Thoracic aorta (tissue), 2 donors: ENCODE measurements around the gene ADARB2. TPM values are rescaled to one million over a fixed set of nuclear protein-coding genes. Genes with fewer than 3 reads are reported as not detected.

Source experiments
- ATAC-seq: fragments of 150-250 bp; one replicate; pipeline ENCODE4 v1.8.0; 2017; ENCODE audit warnings: low read depth; ENCODE audit not compliant: insufficient number of reproducible peaks, low FRiP score
- DNase-seq: peaks from one replicate; pipeline ENCODE4 v3.0.0-alpha.2; 2020; ENCODE audit warnings: low spot score
- H3K27ac ChIP-seq, 2 donors: fragments of 200-600 bp; sonication (generic); 1 replicate in 1 of 2; 2 replicates in 1 of 2; pipeline ENCODE4 v1.5.1; 2016; ENCODE audit warnings: mild to moderate bottlenecking in 2 of 2, moderate library complexity in 2 of 2
- H3K27me3 ChIP-seq: fragments of 200-600 bp; sonication (generic); replicated peaks from 2 replicates; pipeline ENCODE4 v1.6.0; 2016; ENCODE audit warnings: mild to moderate bottlenecking; ENCODE audit not compliant: insufficient read depth
- H3K36me3 ChIP-seq: fragments of 200-600 bp; sonication (generic); one replicate; pipeline ENCODE4 v1.5.1; 2016
- H3K4me1 ChIP-seq, 2 donors: fragments of 200-600 bp; sonication (generic); 1 replicate in 1 of 2; 2 replicates in 1 of 2; pipeline versions ENCODE4 v1.5.1 to v1.6.0; 2016; ENCODE audit warnings: low read depth in 2 of 2, mild to moderate bottlenecking in 1 of 2; ENCODE audit not compliant: control insufficient read depth in 1 of 2
- H3K4me3 ChIP-seq: fragments of 200-600 bp; sonication (generic); 2 replicates; pipeline ENCODE4 v1.5.1; 2016; ENCODE audit warnings: mild to moderate bottlenecking
- H3K9me3 ChIP-seq: fragments of 200-600 bp; sonication (generic); 2 replicates; pipeline ENCODE4 v1.5.1; 2016
- total RNA-seq, 2 donors: library from RNA; depleted of rRNA; stranded (reverse); fragments of >200 nt; gene quantifications; one replicate each; pipeline versions ENCODE4 v1.1.0 to v1.2.3, GENCODE V29; 2016
- TF ChIP-seq, protein P1 (sequence below): fragments of 200-600 bp; sonication (generic); IDR thresholded peaks from one replicate; pipeline ENCODE4 v1.5.1; 2019; ENCODE audit warnings: antibody characterized with exemption

ADARB2 gene
- total RNA-seq, 2 donors from 2014 or later = 0.71 to 3.1 TPM

DNA sequence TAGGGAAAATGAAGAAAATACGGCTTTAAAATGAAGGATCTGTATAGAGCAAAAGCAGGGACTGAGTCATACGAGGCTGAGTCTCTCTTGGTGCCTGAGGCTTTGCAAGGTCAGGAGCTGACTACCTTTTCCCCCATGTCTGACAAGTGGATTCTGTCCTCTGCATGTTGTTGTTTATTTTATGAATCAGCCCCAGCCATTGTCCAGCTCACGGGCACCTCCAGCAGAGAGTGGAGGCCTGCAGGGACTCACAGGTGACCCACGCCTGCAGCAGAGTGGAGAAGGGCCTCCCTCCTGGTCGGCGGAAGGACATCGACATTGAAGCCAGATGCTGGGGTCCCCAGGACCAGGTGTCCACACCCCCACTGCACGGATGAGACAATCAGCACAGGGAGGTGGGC lies 447.3 kb downstream of the ADARB2 start:
- Histone ChIP-seq H3K9me3 (no peaks in the 10 kb centered on the region), H3K27ac (no peak overlapping the region), H3K27me3 (no peaks in the 10 kb centered on the region), H3K4me3 (no peak overlapping the region), H3K4me1 (peaks cover 2 to 30% of the 10 kb centered on the region in 2 donors), H3K36me3 (no peaks in the 10 kb centered on the region)
- DNase-seq = no peak
- TF ChIP-seq, protein P1, sequence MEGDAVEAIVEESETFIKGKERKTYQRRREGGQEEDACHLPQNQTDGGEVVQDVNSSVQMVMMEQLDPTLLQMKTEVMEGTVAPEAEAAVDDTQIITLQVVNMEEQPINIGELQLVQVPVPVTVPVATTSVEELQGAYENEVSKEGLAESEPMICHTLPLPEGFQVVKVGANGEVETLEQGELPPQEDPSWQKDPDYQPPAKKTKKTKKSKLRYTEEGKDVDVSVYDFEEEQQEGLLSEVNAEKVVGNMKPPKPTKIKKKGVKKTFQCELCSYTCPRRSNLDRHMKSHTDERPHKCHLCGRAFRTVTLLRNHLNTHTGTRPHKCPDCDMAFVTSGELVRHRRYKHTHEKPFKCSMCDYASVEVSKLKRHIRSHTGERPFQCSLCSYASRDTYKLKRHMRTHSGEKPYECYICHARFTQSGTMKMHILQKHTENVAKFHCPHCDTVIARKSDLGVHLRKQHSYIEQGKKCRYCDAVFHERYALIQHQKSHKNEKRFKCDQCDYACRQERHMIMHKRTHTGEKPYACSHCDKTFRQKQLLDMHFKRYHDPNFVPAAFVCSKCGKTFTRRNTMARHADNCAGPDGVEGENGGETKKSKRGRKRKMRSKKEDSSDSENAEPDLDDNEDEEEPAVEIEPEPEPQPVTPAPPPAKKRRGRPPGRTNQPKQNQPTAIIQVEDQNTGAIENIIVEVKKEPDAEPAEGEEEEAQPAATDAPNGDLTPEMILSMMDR = no peak
- no peak for ATAC-seq

- Histone ChIP-seq H3K36me3 (no peaks in the 10 kb centered on the region), H3K27me3 (no peaks in the 10 kb centered on the region), H3K27ac (no peak overlapping the region), H3K4me1 (peaks cover 2 to 35% of the 10 kb centered on the region in 2 donors), H3K9me3 (no peaks in the 10 kb centered on the region), H3K4me3 (no peak overlapping the region)
- no peak for ATAC-seq
- TF ChIP-seq, protein P1 = no peak
- DNase-seq = no peak
These were observed 447.7 kb downstream of the ADARB2 start for GRCh38 chr10:1289591-1289990.

DNA sequence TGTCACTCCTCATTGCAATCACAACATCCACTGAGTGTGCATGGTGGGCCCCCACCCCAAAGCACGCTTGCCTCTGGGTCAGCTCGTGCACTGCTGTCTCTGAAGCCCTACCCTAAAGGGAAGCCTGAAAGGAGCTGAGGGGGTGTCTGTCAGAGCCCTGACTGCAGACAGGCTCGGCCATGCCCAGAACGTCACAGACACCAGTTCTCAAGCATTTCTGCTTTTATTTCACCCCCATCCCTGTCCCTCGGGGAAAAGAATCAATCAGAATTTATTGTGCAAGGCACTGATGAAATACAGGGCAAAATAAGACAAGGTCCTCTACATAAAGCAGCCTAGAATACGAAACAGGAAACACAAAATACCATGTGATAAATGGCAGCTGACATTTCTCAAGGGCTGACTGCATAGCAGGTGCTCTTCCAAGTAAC lies 449.3 kb downstream of the ADARB2 start:
- Histone ChIP-seq H3K4me1 (peaks cover 2 to 35% of the 10 kb centered on the region in 2 donors), H3K9me3 (no peaks in the 10 kb centered on the region), H3K4me3 (no peak overlapping the region), H3K36me3 (no peaks in the 10 kb centered on the region), H3K27ac (no peak overlapping the region), H3K27me3 (no peaks in the 10 kb centered on the region)
- TF ChIP-seq, protein P1 = no peak
- ATAC-seq (no peak), DNase-seq (no peak)

DNA sequence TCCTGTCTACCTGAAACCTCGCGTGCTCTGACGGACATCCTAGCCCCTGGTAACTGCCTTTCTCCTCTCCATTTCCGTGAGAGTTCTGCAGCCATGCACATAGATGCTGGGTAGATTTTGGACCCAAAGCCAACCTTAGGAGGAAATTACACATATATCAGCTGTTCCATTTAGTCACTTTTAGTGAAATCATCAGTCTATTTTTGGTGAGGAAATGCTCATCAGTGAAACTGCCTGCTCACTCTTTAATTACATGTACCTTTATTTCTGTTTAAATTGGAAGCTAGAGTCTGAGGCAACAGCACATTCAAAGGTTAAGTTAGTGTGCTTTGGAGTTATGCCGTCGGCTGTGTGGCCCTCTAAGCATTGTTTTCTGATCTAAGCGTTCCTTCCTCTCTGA lies 449.8 kb downstream of the ADARB2 start:
- Histone ChIP-seq H3K9me3 (no peaks in the 10 kb centered on the region), H3K27ac (no peak overlapping the region), H3K27me3 (no peaks in the 10 kb centered on the region), H3K4me3 (no peak overlapping the region), H3K4me1 (peaks cover 2 to 35% of the 10 kb centered on the region in 2 donors), H3K36me3 (no peaks in the 10 kb centered on the region)
- TF ChIP-seq, protein P1 = no peak
- ATAC-seq = no peak
- DNase-seq = no peak

- Histone ChIP-seq H3K9me3 (no peaks in the 10 kb centered on the region), H3K36me3 (no peaks in the 10 kb centered on the region), H3K27me3 (no peaks in the 10 kb centered on the region), H3K4me3 (no peak overlapping the region), H3K4me1 (peaks cover 2 to 35% of the 10 kb centered on the region in 2 donors), H3K27ac (no peak overlapping the region)
- DNase-seq = no peak
- ATAC-seq = no peak
- TF ChIP-seq, protein P1 = no peak
These were observed 453.2 kb downstream of the ADARB2 start for GRCh38 chr10:1284076-1284475.
